Thyroid gland (tissue), 4 donors: ENCODE results near the gene DCAF5. TPM values are rescaled to one million over a fixed set of nuclear protein-coding genes. Genes with fewer than 3 reads are reported as not detected.

Source experiments
- DNase-seq, 2 donors: peaks; one replicate each; pipeline ENCODE4 v3.0.0-alpha.2; 2019
- H3K27ac ChIP-seq, 3 donors: fragments of 200-600 bp; sonication (generic); 1 replicate in 2 of 3; 2 replicates in 1 of 3; pipeline ENCODE4 v1.5.1; 2016 to 2019; ENCODE audit warnings: mild to moderate bottlenecking in 1 of 3, moderate library complexity in 1 of 3
- H3K27me3 ChIP-seq: fragments of 200-600 bp; sonication (generic); one replicate; pipeline ENCODE4 v1.5.1; 2019
- H3K36me3 ChIP-seq, 2 donors: fragments of 200-600 bp; sonication (generic); one replicate each; pipeline ENCODE4 v1.5.1; 2016 to 2019
- H3K4me1 ChIP-seq, 2 donors: fragments of 200-600 bp; sonication (generic); one replicate each; pipeline ENCODE4 v1.5.1; 2017 to 2019
- H3K4me3 ChIP-seq, 3 donors: fragments of 200-600 bp; sonication (generic); replicated peaks in 1 of 3; 1 replicate in 2 of 3; 2 replicates in 1 of 3; pipeline ENCODE4 v1.5.1; 2016; ENCODE audit warnings: mild to moderate bottlenecking in 1 of 3
- H3K9me3 ChIP-seq: fragments of 200-600 bp; sonication (generic); one replicate; pipeline ENCODE4 v1.5.1; 2017
- CTCF ChIP-seq, 6 experiments: fragments of 200-600 bp in 3 of 6; fragments of 450-650 bp in 3 of 6; sonication (generic) in 3 of 6; IDR thresholded peaks; one replicate each; pipeline ENCODE4 v1.5.1; 2016 to 2019; ENCODE audit warnings: antibody characterized with exemption in 6 of 6, mild to moderate bottlenecking in 2 of 6, inconsistent platforms in 1 of 6, moderate library complexity in 1 of 6
- POLR2A ChIP-seq, 2 donors: fragments of 450-650 bp; IDR thresholded peaks; one replicate each; pipeline ENCODE4 v1.6.1; 2017; ENCODE audit warnings: antibody characterized with exemption in 2 of 2, mild to moderate bottlenecking in 2 of 2, moderate library complexity in 1 of 2
- WGBS, 2 donors: methylation state at CpG; one replicate each; pipeline ENCODE4 v1.1.5; 2017; 5-methylcytosine and 5-hydroxymethylcytosine counted together
- intact Hi-C: fragments of 100-400 bp; cut with DNase I; formaldehyde crosslinking; loops from one replicate; pipeline ENCODE4 v1.15.1; 2023
- total RNA-seq, 4 donors: library from RNA; depleted of rRNA; stranded (reverse); fragments of >200 nt; gene quantifications; one replicate each; pipeline ENCODE4 v1.2.3, GENCODE V29; 2016

Gene DCAF5
- total RNA-seq, 4 donors from 2014 or later, result 36.0 to 53.6 (median 38.9) TPM

DNA sequence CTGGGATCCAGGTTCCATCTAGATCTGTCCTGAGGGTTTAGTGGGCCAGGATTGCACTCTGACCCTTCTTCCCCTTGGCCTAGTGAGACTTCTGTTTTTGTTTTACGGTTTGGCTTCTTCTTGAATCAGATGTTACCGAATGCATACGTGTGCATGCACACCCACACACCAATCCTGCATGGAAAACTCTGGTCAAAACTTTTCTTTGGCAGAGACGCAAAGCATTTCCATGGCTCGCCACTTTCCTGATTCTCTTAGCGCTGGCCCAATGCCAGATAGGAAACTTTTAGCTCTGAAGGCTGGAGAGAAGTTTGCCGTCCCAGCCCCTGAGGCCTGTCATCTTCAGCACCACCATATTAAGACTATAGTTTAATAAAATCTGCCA lies 106.5 kb downstream of the DCAF5 start:
- peak; percentile 48 to 64 for DNase-seq
- no peaks in the 10 kb centered on the region for H3K9me3 ChIP-seq
- no peaks in the 10 kb centered on the region for H3K36me3 ChIP-seq
- intact Hi-C loops, result no loop called here
- TF ChIP-seq CTCF (IDR thresholded peaks at IDR 0.05) (no peak), POLR2A (IDR thresholded peaks at IDR 0.05) (no peak)
- peaks cover 63 to 86% of the 10 kb centered on the region in 2 donors for H3K4me1 ChIP-seq
- H3K27me3 ChIP-seq, result no peaks in the 10 kb centered on the region
- H3K4me3 ChIP-seq, result no peak overlapping the region
- H3K27ac ChIP-seq, result peak overlapping the region; percentile 75 to 90 (median 77)
- 29 to 30% methylated on average over 7 of the region's 7 CpGs for WGBS, 2 donors

DNA sequence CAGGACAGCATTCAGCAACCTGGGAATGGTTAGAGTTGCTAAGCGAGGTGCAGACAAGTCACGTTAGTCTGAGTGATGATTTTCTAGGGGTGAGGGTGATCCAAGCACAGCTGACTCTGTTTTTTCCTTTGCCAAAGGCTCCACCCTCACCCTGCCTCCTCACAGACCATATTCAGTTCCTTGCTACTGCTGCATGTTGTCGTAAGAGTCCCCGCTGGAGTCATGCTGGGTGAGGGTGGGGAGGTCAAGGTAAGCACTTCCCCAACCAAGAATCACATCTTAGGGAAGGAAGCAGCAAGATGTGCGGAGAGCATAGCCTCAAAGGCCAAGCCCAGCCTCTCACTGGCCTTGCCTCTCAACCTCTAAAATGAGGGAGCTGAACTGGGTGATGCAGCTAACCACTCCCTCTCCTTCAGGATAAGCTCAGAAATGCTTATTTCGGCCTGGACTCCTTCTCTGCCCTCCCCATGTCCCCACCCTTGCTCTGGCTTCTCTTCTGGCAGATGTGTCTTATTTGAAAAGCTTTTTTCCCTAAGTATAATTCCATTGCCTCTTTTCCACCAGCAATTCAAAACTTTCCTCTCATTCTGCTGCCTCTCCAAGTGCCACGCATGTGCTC lies 107.0 kb downstream of the DCAF5 start:
- intact Hi-C loops, result no loop called here
- Histone ChIP-seq H3K27ac (peak overlapping the region; percentile 75 to 90 (median 77)), H3K9me3 (no peaks in the 10 kb centered on the region), H3K36me3 (no peaks in the 10 kb centered on the region), H3K4me3 (no peak overlapping the region), H3K4me1 (peaks cover 58 to 81% of the 10 kb centered on the region in 2 donors), H3K27me3 (no peaks in the 10 kb centered on the region)
- WGBS, 2 donors, result 58 to 60% methylated on average over 7 of the region's 7 CpGs
- TF ChIP-seq CTCF (IDR thresholded peaks at IDR 0.05) (no peak), POLR2A (IDR thresholded peaks at IDR 0.05) (no peak)
- DNase-seq, result no peak

GRCh38 chr14:69044965-69045555 lies 107.9 kb downstream of the DCAF5 start:
- peak; percentile 76 to 88 for DNase-seq
- Histone ChIP-seq H3K36me3 (no peaks in the 10 kb centered on the region), H3K4me3 (no peak overlapping the region), H3K27me3 (no peaks in the 10 kb centered on the region), H3K27ac (peak overlapping the region; percentile 75 to 90 (median 77)), H3K9me3 (no peaks in the 10 kb centered on the region), H3K4me1 (peaks cover 51 to 72% of the 10 kb centered on the region in 2 donors)
- TF ChIP-seq POLR2A (IDR thresholded peaks at IDR 0.05), result no peak
- no peak for TF ChIP-seq CTCF (IDR thresholded peaks at IDR 0.05)
- intact Hi-C loops, result no loop called here
- 26 to 35% methylated on average over 6 of the region's 6 CpGs for WGBS, 2 donors

- intact Hi-C loops, result no loop called here
- 28% methylated on average over 2 of the region's 2 CpGs; no CpG with 5 or more reads in 1 of the 2 donors for WGBS, 2 donors
- no peak for TF ChIP-seq POLR2A (IDR thresholded peaks at IDR 0.05)
- no peak for TF ChIP-seq CTCF (IDR thresholded peaks at IDR 0.05)
- H3K27me3 ChIP-seq, result no peaks in the 10 kb centered on the region
- H3K4me1 ChIP-seq, result peaks cover 48 to 68% of the 10 kb centered on the region in 2 donors
- peak in 1 of 2 donors; percentile 35 for DNase-seq
- no peaks in the 10 kb centered on the region for H3K36me3 ChIP-seq
- H3K27ac ChIP-seq, result peak overlapping the region; percentile 20 to 75 (median 50)
- H3K4me3 ChIP-seq, result no peak overlapping the region
- H3K9me3 ChIP-seq, result no peaks in the 10 kb centered on the region
Measured at GRCh38 chr14:69044296-69044695, 108.6 kb downstream of the DCAF5 start.

- Histone ChIP-seq H3K27ac (peak overlapping the region; percentile 28 to 75 (median 50)), H3K27me3 (no peaks in the 10 kb centered on the region), H3K4me3 (no peak overlapping the region), H3K36me3 (no peaks in the 10 kb centered on the region), H3K9me3 (no peaks in the 10 kb centered on the region), H3K4me1 (peaks cover 46 to 68% of the 10 kb centered on the region in 2 donors)
- intact Hi-C loops, result no loop called here
- TF ChIP-seq POLR2A (IDR thresholded peaks at IDR 0.05) (no peak), CTCF (IDR thresholded peaks at IDR 0.05) (no peak)
- WGBS, 2 donors, result 58 to 62% methylated on average over 8 of the region's 8 CpGs
- DNase-seq, result peak; percentile 12 to 18
Measured at GRCh38 chr14:69043596-69044260, 109.2 kb downstream of the DCAF5 start.
